ENCODE measurements around the gene EFHC1.

EFHC1 gene

DNA sequence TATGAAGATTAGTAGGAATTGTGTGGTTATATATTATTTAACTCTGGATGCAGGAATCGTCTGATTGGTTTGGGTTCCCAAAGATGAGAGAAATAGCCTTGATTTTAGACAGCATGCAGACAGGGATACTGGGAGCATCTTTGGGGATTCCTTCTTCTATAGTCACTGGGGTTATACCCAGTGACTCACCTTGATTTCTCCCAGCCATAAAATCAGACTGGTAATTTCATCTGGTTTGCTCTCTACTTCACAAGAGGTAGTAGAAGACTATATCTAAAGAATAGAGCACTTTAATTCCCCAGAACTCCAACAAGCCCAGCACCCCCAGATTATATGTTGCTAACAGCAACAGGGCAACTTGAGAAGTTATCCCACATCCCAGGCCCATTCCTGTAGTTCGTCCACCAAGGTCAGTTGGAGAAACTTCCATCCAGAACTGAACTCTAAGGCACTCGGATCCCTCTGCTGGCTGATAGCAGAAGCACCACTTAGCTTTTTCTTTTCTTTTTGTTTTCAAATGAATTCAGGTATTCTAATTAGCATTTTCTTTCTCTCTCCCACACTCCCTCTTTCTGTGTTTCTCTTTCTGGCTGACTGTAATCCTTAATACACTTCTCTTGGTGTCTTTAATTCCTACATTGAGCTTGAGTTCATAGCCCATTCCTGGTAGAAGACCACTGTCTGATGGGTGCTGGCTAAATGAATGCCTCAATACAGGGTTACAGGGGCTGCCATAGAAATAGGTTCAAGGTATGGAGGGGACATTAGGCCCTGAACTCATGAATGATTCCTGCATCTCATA is 20.4 kb upstream of the EFHC1 start:
- H2AK5ac ChIP-seq (ENCODE audit: low read depth, low read length) = no peak overlapping the region
- DNase-seq (ENCODE audit: low spot score) = peak; percentile 54

GRCh38 chr6:52400313-52401041 is 19.7 kb upstream of the EFHC1 start:
- H3K27me3 ChIP-seq (ENCODE audit: control insufficient read depth in 3 of 3, insufficient read depth in 3 of 3, low read depth in 1 of 3, low read length in 3 of 3) = no peaks in the 10 kb centered on the region
- no peak overlapping the region for H3K27ac ChIP-seq (replicated peaks; ENCODE audit: low read length)

More for the DNA sequence above, 20.4 kb upstream of the EFHC1 start:
- Histone ChIP-seq H4K91ac (ENCODE audit: low read depth, low read length, poor library complexity) (no peak overlapping the region), H3K9ac (ENCODE audit: low read depth, low read length, poor library complexity) (no peak overlapping the region), H3K18ac (ENCODE audit: low read length) (no peak overlapping the region), H3K79me1 (ENCODE audit: low read depth, low read length) (no peaks in the 10 kb centered on the region), H3K4ac (ENCODE audit: low read length) (no peak overlapping the region), H3K36me3 (replicated peaks in 1 of 2; ENCODE audit: control insufficient read depth in 2 of 2, insufficient read depth in 2 of 2, low read length in 2 of 2) (peaks cover 5 to 20% of the 10 kb centered on the region in 2 donors), H3K9me3 (replicated peaks in 1 of 2; ENCODE audit: control insufficient read depth in 2 of 2, insufficient read depth in 1 of 2, low read depth in 1 of 2, low read length in 2 of 2) (no peaks in the 10 kb centered on the region), H3K14ac (ENCODE audit: low read length) (no peak overlapping the region), H2BK15ac (ENCODE audit: low read length) (no peak overlapping the region), H2BK12ac (ENCODE audit: low read length) (no peak overlapping the region), H2BK5ac (ENCODE audit: low read length) (no peak overlapping the region), H2AFZ (ENCODE audit: low read length) (no peak overlapping the region), H3K23ac (ENCODE audit: low read depth, low read length, poor library complexity) (no peak overlapping the region), H3K4me3 (ENCODE audit: low read length in 2 of 2) (no peak overlapping the region), H3K27me3 (ENCODE audit: control insufficient read depth in 3 of 3, insufficient read depth in 3 of 3, low read depth in 1 of 3, low read length in 3 of 3) (no peaks in the 10 kb centered on the region), H2BK120ac (ENCODE audit: low read depth, low read length) (no peak overlapping the region), H3K27ac (replicated peaks; ENCODE audit: low read length) (no peak overlapping the region), H4K8ac (ENCODE audit: low read depth, low read length) (no peak overlapping the region), H3K4me2 (ENCODE audit: insufficient read depth, low read length, poor library complexity, severe bottlenecking) (no peak overlapping the region), H3K4me1 (ENCODE audit: control insufficient read depth in 2 of 2, insufficient read depth in 1 of 2, low read depth in 1 of 2, low read length in 2 of 2) (no peaks in the 10 kb centered on the region)
- WGBS, 2 donors (ENCODE audit: extremely low coverage in 2 of 2, insufficient read length in 2 of 2, insufficient replicate concordance in 1 of 2) = 100% methylated on average over 1 of the region's 3 CpGs; no CpG with 5 or more reads in 1 of the 2 donors

DNA sequence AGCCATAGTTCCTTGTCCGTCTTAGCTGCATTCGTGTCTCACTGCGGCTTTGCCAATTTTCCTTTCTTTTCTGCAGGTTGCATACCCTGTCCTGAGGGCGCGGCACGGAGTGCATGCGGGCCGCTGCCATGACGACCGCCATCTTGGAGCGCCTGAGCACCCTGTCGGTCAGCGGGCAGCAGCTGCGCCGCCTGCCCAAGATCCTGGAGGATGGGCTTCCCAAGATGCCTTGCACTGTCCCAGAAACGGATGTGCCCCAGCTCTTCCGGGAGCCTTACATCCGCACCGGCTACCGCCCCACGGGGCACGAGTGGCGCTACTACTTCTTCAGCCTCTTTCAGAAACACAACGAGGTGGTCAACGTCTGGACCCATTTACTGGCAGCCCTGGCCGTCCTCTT is 17.1 kb upstream of the EFHC1 start:
- no peak overlapping the region for H3K4me3 ChIP-seq (ENCODE audit: low read length in 2 of 2)
- no peaks in the 10 kb centered on the region for H3K27me3 ChIP-seq (ENCODE audit: control insufficient read depth in 3 of 3, insufficient read depth in 3 of 3, low read depth in 1 of 3, low read length in 3 of 3)
- no CpG with 5 or more reads among the region's 26 CpGs for WGBS, 2 donors (ENCODE audit: extremely low coverage in 2 of 2, insufficient read length in 2 of 2, insufficient replicate concordance in 1 of 2)
- no peak overlapping the region for H2BK5ac ChIP-seq (ENCODE audit: low read length)
- peak overlapping the region; percentile 75 for H3K23ac ChIP-seq (ENCODE audit: low read depth, low read length, poor library complexity)
- no peak overlapping the region for H3K9ac ChIP-seq (ENCODE audit: low read depth, low read length, poor library complexity)
- DNase-seq (ENCODE audit: low spot score) = no peak
- no peak overlapping the region for H2BK12ac ChIP-seq (ENCODE audit: low read length)
- no peak overlapping the region for H3K4ac ChIP-seq (ENCODE audit: low read length)
- no peaks in the 10 kb centered on the region for H3K4me1 ChIP-seq (ENCODE audit: control insufficient read depth in 2 of 2, insufficient read depth in 1 of 2, low read depth in 1 of 2, low read length in 2 of 2)
- H3K27ac ChIP-seq (replicated peaks; ENCODE audit: low read length) = no peak overlapping the region
- H3K36me3 ChIP-seq (replicated peaks in 1 of 2; ENCODE audit: control insufficient read depth in 2 of 2, insufficient read depth in 2 of 2, low read length in 2 of 2) = peaks cover 7 to 26% of the 10 kb centered on the region in 2 donors
- no peak overlapping the region for H3K4me2 ChIP-seq (ENCODE audit: insufficient read depth, low read length, poor library complexity, severe bottlenecking)
- H2BK120ac ChIP-seq (ENCODE audit: low read depth, low read length) = no peak overlapping the region
- no peaks in the 10 kb centered on the region for H3K79me1 ChIP-seq (ENCODE audit: low read depth, low read length)
- H3K9me3 ChIP-seq (replicated peaks in 1 of 2; ENCODE audit: control insufficient read depth in 2 of 2, insufficient read depth in 1 of 2, low read depth in 1 of 2, low read length in 2 of 2) = no peaks in the 10 kb centered on the region
- H2AK5ac ChIP-seq (ENCODE audit: low read depth, low read length) = no peak overlapping the region
- no peak overlapping the region for H4K8ac ChIP-seq (ENCODE audit: low read depth, low read length)
- H3K18ac ChIP-seq (ENCODE audit: low read length) = peak overlapping the region; percentile 60
- H3K14ac ChIP-seq (ENCODE audit: low read length) = no peak overlapping the region
- H2AFZ ChIP-seq (ENCODE audit: low read length) = no peak overlapping the region
- H4K91ac ChIP-seq (ENCODE audit: low read depth, low read length, poor library complexity) = no peak overlapping the region
- no peak overlapping the region for H2BK15ac ChIP-seq (ENCODE audit: low read length)

More at GRCh38 chr6:52400313-52401041, 19.7 kb upstream of the EFHC1 start:
- no peak overlapping the region for H3K4me3 ChIP-seq (ENCODE audit: low read length in 2 of 2)
- no peak overlapping the region for H2AK5ac ChIP-seq (ENCODE audit: low read depth, low read length)
- DNase-seq (ENCODE audit: low spot score) = no peak
- H2AFZ ChIP-seq (ENCODE audit: low read length) = no peak overlapping the region
- H3K4me2 ChIP-seq (ENCODE audit: insufficient read depth, low read length, poor library complexity, severe bottlenecking) = no peak overlapping the region
- WGBS, 2 donors (ENCODE audit: extremely low coverage in 2 of 2, insufficient read length in 2 of 2, insufficient replicate concordance in 1 of 2) = no CpG with 5 or more reads among the region's 2 CpGs
- no peak overlapping the region for H3K18ac ChIP-seq (ENCODE audit: low read length)
- H4K8ac ChIP-seq (ENCODE audit: low read depth, low read length) = no peak overlapping the region
- no peak overlapping the region for H3K23ac ChIP-seq (ENCODE audit: low read depth, low read length, poor library complexity)
- no peaks in the 10 kb centered on the region for H3K79me1 ChIP-seq (ENCODE audit: low read depth, low read length)
- no peak overlapping the region for H2BK5ac ChIP-seq (ENCODE audit: low read length)
- no peak overlapping the region for H4K91ac ChIP-seq (ENCODE audit: low read depth, low read length, poor library complexity)
- H3K36me3 ChIP-seq (replicated peaks in 1 of 2; ENCODE audit: control insufficient read depth in 2 of 2, insufficient read depth in 2 of 2, low read length in 2 of 2) = peaks cover 5 to 26% of the 10 kb centered on the region in 2 donors
- H2BK15ac ChIP-seq (ENCODE audit: low read length) = no peak overlapping the region
- H3K9ac ChIP-seq (ENCODE audit: low read depth, low read length, poor library complexity) = no peak overlapping the region
- H3K4me1 ChIP-seq (ENCODE audit: control insufficient read depth in 2 of 2, insufficient read depth in 1 of 2, low read depth in 1 of 2, low read length in 2 of 2) = no peaks in the 10 kb centered on the region
- no peak overlapping the region for H2BK12ac ChIP-seq (ENCODE audit: low read length)
- H2BK120ac ChIP-seq (ENCODE audit: low read depth, low read length) = no peak overlapping the region
- no peaks in the 10 kb centered on the region for H3K9me3 ChIP-seq (replicated peaks in 1 of 2; ENCODE audit: control insufficient read depth in 2 of 2, insufficient read depth in 1 of 2, low read depth in 1 of 2, low read length in 2 of 2)
- H3K14ac ChIP-seq (ENCODE audit: low read length) = no peak overlapping the region
- no peak overlapping the region for H3K4ac ChIP-seq (ENCODE audit: low read length)

DNA sequence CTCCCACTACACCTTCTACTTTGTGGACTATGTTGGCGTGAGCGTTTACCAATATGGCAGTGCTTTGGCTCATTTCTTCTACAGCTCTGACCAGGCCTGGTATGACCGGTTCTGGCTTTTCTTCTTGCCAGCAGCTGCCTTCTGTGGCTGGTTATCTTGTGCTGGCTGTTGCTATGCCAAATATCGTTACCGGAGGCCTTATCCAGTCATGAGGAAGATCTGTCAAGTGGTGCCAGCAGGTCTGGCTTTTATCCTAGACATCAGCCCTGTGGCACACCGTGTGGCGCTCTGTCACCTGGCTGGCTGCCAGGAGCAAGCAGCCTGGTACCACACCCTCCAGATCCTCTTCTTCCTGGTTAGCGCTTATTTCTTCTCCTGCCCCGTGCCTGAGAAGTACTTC is 16.5 kb upstream of the EFHC1 start:
- no peak overlapping the region for H3K23ac ChIP-seq (ENCODE audit: low read depth, low read length, poor library complexity)
- H4K8ac ChIP-seq (ENCODE audit: low read depth, low read length) = no peak overlapping the region

More for the DNA sequence above, 16.5 kb upstream of the EFHC1 start:
- Histone ChIP-seq H3K4me2 (ENCODE audit: insufficient read depth, low read length, poor library complexity, severe bottlenecking) (no peak overlapping the region), H3K18ac (ENCODE audit: low read length) (no peak overlapping the region), H2BK120ac (ENCODE audit: low read depth, low read length) (no peak overlapping the region), H2BK12ac (ENCODE audit: low read length) (no peak overlapping the region), H3K9ac (ENCODE audit: low read depth, low read length, poor library complexity) (no peak overlapping the region), H3K4ac (ENCODE audit: low read length) (no peak overlapping the region), H3K36me3 (replicated peaks in 1 of 2; ENCODE audit: control insufficient read depth in 2 of 2, insufficient read depth in 2 of 2, low read length in 2 of 2) (peaks cover 7 to 26% of the 10 kb centered on the region in 2 donors), H2AK5ac (ENCODE audit: low read depth, low read length) (no peak overlapping the region), H3K4me1 (ENCODE audit: control insufficient read depth in 2 of 2, insufficient read depth in 1 of 2, low read depth in 1 of 2, low read length in 2 of 2) (no peaks in the 10 kb centered on the region), H2BK5ac (ENCODE audit: low read length) (no peak overlapping the region), H2BK15ac (ENCODE audit: low read length) (no peak overlapping the region), H3K27me3 (ENCODE audit: control insufficient read depth in 3 of 3, insufficient read depth in 3 of 3, low read depth in 1 of 3, low read length in 3 of 3) (no peaks in the 10 kb centered on the region), H3K14ac (ENCODE audit: low read length) (peak overlapping the region; percentile 58), H3K79me1 (ENCODE audit: low read depth, low read length) (no peaks in the 10 kb centered on the region), H3K9me3 (replicated peaks in 1 of 2; ENCODE audit: control insufficient read depth in 2 of 2, insufficient read depth in 1 of 2, low read depth in 1 of 2, low read length in 2 of 2) (no peaks in the 10 kb centered on the region), H2AFZ (ENCODE audit: low read length) (no peak overlapping the region), H3K27ac (replicated peaks; ENCODE audit: low read length) (no peak overlapping the region), H3K4me3 (ENCODE audit: low read length in 2 of 2) (peak overlapping the region in 1 of 2 donors; percentile 45), H4K91ac (ENCODE audit: low read depth, low read length, poor library complexity) (no peak overlapping the region)
- DNase-seq (ENCODE audit: low spot score) = no peak
- WGBS, 2 donors (ENCODE audit: extremely low coverage in 2 of 2, insufficient read length in 2 of 2, insufficient replicate concordance in 1 of 2) = no CpG with 5 or more reads among the region's 9 CpGs
